ENCODE data around the gene SLC22A31.

DNA sequence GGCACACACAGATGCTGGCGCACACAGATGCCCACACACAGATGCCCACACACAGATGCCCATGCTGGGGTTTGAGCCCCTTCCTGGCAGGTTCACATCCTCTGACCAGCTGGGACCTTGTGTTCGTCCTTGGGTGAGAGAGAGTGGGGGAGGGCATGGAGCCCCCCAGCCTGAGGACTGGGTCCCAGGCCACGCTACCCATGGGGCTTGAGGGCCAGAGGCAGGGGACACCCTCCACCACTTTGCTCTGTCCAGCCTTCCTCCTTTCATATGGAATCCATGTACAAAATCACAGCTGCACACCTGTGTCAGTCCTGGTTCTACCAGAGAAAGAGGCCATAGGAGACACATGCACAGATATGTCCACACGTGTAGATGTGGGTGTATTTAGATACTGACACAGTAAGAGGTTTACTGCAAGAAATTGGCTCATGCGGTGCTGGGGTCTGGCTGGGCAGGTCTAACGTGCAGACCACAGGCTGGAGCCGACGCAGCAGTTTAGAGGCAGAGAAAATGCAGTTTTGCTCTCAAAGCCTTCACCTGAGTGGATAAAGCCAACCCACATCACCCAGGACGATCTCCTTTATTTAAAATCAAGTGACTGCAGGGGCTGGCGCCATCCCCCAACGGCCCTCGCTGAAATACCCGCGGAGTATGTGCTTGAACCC, 10.8 kb downstream of the SLC22A31 start:
- TF ChIP-seq POLR2AphosphoS5 (IDR thresholded peaks at IDR 0.05; ENCODE audit: low read depth, low read length) (no peak), TAF1 (IDR thresholded peaks at IDR 0.05; ENCODE audit: borderline replicate concordance, insufficient read depth, low read length) (no peak)

Data from PFSK-1 (cell line).